ENCODE measurements around the gene GAMT. TPM values are rescaled to one million over a fixed set of nuclear protein-coding genes. Genes with fewer than 3 reads are reported as not detected.

Gene GAMT
- total RNA-seq, 2 donors from 2014 or later, result 38.4 to 49.6 TPM

- H3K4me1 Mint-ChIP-seq, result no peaks in the 10 kb centered on the region
- no peak overlapping the region for H3K27ac ChIP-seq (ENCODE audit: low read depth, low read length)
- no peak overlapping the region for H3K4me3 Mint-ChIP-seq
- H3K27ac Mint-ChIP-seq, result no peak overlapping the region
- peaks cover 6% of the 10 kb centered on the region for H3K36me3 ChIP-seq (ENCODE audit: control insufficient read depth, insufficient read depth, low read length)
- no peak for DNase-seq
- no peaks in the 10 kb centered on the region for H3K4me1 ChIP-seq (ENCODE audit: control insufficient read depth, insufficient read depth, low read length)
- H3K9ac ChIP-seq (ENCODE audit: extremely low read depth, low read length, poor library complexity, severe bottlenecking), result no peak overlapping the region
- WGBS, 2 experiments (ENCODE audit: insufficient coverage in 1 of 2, insufficient read length in 1 of 2), result 92 to 93% methylated on average over 16 to 17 of the region's 17 CpGs
- no peaks in the 10 kb centered on the region for H3K27me3 Mint-ChIP-seq (ENCODE audit: insufficient read depth)
- H3K36me3 Mint-ChIP-seq (ENCODE audit: low read depth), result peaks cover 39% of the 10 kb centered on the region
- H3K27me3 ChIP-seq (ENCODE audit: control insufficient read depth, insufficient read depth, low read length, poor library complexity, severe bottlenecking), result no peaks in the 10 kb centered on the region
- H3K9me3 ChIP-seq (ENCODE audit: control insufficient read depth, low read length), result no peaks in the 10 kb centered on the region
- no peak overlapping the region for H3K4me3 ChIP-seq (ENCODE audit: low read length)
- H3K9me3 Mint-ChIP-seq, result no peaks in the 10 kb centered on the region
- no peak for TF ChIP-seq CTCF (conservative IDR thresholded peaks at IDR 0.05)
Measured at GRCh38 chr19:1393841-1394240, 7.5 kb downstream of the GAMT start.

DNA sequence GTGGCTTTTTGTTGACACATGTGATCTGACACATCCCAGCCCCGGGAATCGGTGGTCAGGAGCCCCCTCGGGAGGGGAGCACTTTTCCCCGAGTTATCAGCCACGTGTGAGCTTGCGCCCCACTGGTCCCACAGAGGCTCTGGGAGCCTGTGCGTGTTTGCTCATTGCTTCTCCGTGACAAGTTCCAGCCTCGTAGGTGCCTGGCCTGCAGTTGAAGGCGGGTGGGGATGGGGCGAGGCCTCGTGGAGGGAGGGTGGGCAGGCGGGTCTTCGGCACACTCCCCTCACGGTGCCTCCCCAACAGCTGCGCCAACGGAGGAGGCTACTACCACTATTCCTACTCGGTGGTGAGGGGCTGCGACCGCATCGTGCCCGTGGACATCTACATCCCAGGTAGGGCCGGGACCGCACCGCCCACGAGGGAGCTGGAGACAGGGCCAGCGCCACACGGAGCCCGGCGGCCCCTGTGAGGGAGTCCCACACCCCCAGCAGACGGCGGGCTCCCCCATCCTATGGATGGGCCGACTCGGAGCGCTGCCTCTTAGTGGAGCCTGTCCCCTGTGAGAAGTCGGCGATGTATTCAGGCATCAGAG lies 8.3 kb downstream of the GAMT start:
- no peak overlapping the region for H3K27ac Mint-ChIP-seq
- peaks cover 10% of the 10 kb centered on the region for H3K36me3 ChIP-seq (ENCODE audit: control insufficient read depth, insufficient read depth, low read length)
- H3K4me3 Mint-ChIP-seq, result no peak overlapping the region
- 94 to 96% methylated on average over 30 to 37 of the region's 37 CpGs for WGBS, 2 experiments (ENCODE audit: insufficient coverage in 1 of 2, insufficient read length in 1 of 2)
- H3K9ac ChIP-seq (ENCODE audit: extremely low read depth, low read length, poor library complexity, severe bottlenecking), result no peak overlapping the region
- no peaks in the 10 kb centered on the region for H3K4me1 Mint-ChIP-seq
- TF ChIP-seq CTCF (conservative IDR thresholded peaks at IDR 0.05), result no peak
- DNase-seq, result no peak
- H3K4me1 ChIP-seq (ENCODE audit: control insufficient read depth, insufficient read depth, low read length), result no peaks in the 10 kb centered on the region
- H3K9me3 ChIP-seq (ENCODE audit: control insufficient read depth, low read length), result no peaks in the 10 kb centered on the region
- no peaks in the 10 kb centered on the region for H3K27me3 Mint-ChIP-seq (ENCODE audit: insufficient read depth)
- H3K9me3 Mint-ChIP-seq, result no peaks in the 10 kb centered on the region
- no peak overlapping the region for H3K4me3 ChIP-seq (ENCODE audit: low read length)
- no peak overlapping the region for H3K27ac ChIP-seq (ENCODE audit: low read depth, low read length)
- peaks cover 40% of the 10 kb centered on the region for H3K36me3 Mint-ChIP-seq (ENCODE audit: low read depth)
- H3K27me3 ChIP-seq (ENCODE audit: control insufficient read depth, insufficient read depth, low read length, poor library complexity, severe bottlenecking), result no peaks in the 10 kb centered on the region

DNA sequence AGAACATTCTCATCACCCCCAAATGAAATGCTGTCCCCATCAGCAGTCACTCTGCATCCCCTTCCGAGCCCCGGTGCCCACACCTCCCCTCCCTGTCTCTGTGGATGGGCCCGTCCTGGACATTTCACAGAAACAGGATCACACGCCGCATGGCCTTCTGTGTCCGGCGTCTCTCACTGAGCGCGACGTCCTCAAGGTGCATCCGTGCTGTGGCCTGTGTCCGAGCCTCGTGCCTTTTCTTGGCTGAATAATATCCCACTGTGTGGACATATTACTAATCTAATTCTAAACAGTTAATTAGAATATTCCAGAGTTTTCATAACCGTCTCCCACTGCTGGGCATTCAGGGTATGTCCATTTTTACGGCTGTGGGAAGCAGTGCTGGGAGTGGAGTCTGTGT lies 8.9 kb downstream of the GAMT start:
- Histone ChIP-seq H3K36me3 (ENCODE audit: control insufficient read depth, insufficient read depth, low read length) (peaks cover 10% of the 10 kb centered on the region), H3K27me3 (ENCODE audit: control insufficient read depth, insufficient read depth, low read length, poor library complexity, severe bottlenecking) (no peaks in the 10 kb centered on the region), H3K9me3 (ENCODE audit: control insufficient read depth, low read length) (no peaks in the 10 kb centered on the region), H3K4me1 (ENCODE audit: control insufficient read depth, insufficient read depth, low read length) (no peaks in the 10 kb centered on the region), H3K9ac (ENCODE audit: extremely low read depth, low read length, poor library complexity, severe bottlenecking) (no peak overlapping the region), H3K4me3 (ENCODE audit: low read length) (no peak overlapping the region), H3K27ac (ENCODE audit: low read depth, low read length) (no peak overlapping the region)
- DNase-seq, result no peak
- H3K27ac Mint-ChIP-seq, result no peak overlapping the region
- WGBS, 2 experiments (ENCODE audit: insufficient coverage in 1 of 2, insufficient read length in 1 of 2), result 98% methylated on average over 12 to 15 of the region's 15 CpGs
- no peaks in the 10 kb centered on the region for H3K27me3 Mint-ChIP-seq (ENCODE audit: insufficient read depth)
- peaks cover 38% of the 10 kb centered on the region for H3K36me3 Mint-ChIP-seq (ENCODE audit: low read depth)
- no peak overlapping the region for H3K4me3 Mint-ChIP-seq
- TF ChIP-seq CTCF (conservative IDR thresholded peaks at IDR 0.05), result no peak
- no peaks in the 10 kb centered on the region for H3K4me1 Mint-ChIP-seq
- H3K9me3 Mint-ChIP-seq, result no peaks in the 10 kb centered on the region

Measured in endodermal cell (in vitro differentiated cells).